Stomach (tissue), 9 donors: ENCODE measurements around the gene ERC1. TPM values are rescaled to one million over a fixed set of nuclear protein-coding genes. Genes with fewer than 3 reads are reported as not detected.

Experiments used
- DNase-seq, 2 donors: peaks; one replicate each; pipeline versions ENCODE4 v3.0.0 to v3.0.0-alpha.2; 2013 to 2019
- H3K27ac ChIP-seq, 5 donors: fragments of 200-600 bp in 4 of 5; sonication (generic) in 4 of 5; one replicate each; pipeline ENCODE4 v1.5.1; 2013 to 2019; ENCODE audit warnings: mild to moderate bottlenecking in 1 of 5, moderate library complexity in 1 of 5
- H3K27me3 ChIP-seq, 3 donors: fragments of 200-600 bp; sonication (generic); one replicate each; pipeline ENCODE4 v1.5.1; 2017 to 2019; ENCODE audit warnings: mixed run types in 1 of 3
- H3K36me3 ChIP-seq, 4 donors: fragments of 200-600 bp; sonication (generic); 1 replicate in 3 of 4; 2 replicates in 1 of 4; pipeline ENCODE4 v1.5.1; 2016 to 2019
- H3K4me1 ChIP-seq, 4 donors: fragments of 200-600 bp; sonication (generic); one replicate each; pipeline ENCODE4 v1.5.1; 2016 to 2019
- H3K4me3 ChIP-seq, 4 donors: fragments of 200-600 bp; sonication (generic) in 3 of 4; one replicate each; pipeline ENCODE4 v1.5.1; 2016 to 2019; ENCODE audit warnings: mild to moderate bottlenecking in 1 of 4
- H3K9me3 ChIP-seq, 4 donors: fragments of 200-600 bp; sonication (generic); one replicate each; pipeline ENCODE4 v1.5.1; 2016 to 2019
- CTCF ChIP-seq, 7 experiments: fragments of 450-650 bp in 4 of 7; fragments of 200-600 bp in 3 of 7; sonication (generic) in 3 of 7; IDR thresholded peaks; one replicate each; pipeline ENCODE4 v1.5.1; 2016 to 2019; ENCODE audit warnings: antibody characterized with exemption in 7 of 7, control low read depth in 2 of 7, mild to moderate bottlenecking in 1 of 7
- EP300 ChIP-seq: sonication (generic); formaldehyde crosslinking; IDR thresholded peaks from one replicate; pipeline ENCODE4 v1.6.1; 2017; ENCODE audit warnings: antibody characterized with exemption
- POLR2A ChIP-seq, 4 donors: fragments of 450-650 bp; IDR thresholded peaks; one replicate each; pipeline ENCODE4 v1.6.1; 2016; ENCODE audit warnings: antibody characterized with exemption in 4 of 4, control low read depth in 2 of 4, mild to moderate bottlenecking in 1 of 4, moderate library complexity in 1 of 4
- POLR2AphosphoS5 ChIP-seq, 3 donors: sonication (generic); formaldehyde crosslinking; IDR thresholded peaks; one replicate each; pipeline ENCODE4 v1.6.1; 2016; ENCODE audit warnings: antibody characterized with exemption in 3 of 3
- WGBS, 5 donors: extraction: QIAGEN DNeasy Blood & Tissue Kit in 3 of 5; methylation state at CpG; one replicate each; pipeline versions ENCODE4 v1.1.5 to v1.1.7; 2013 to 2018; 5-methylcytosine and 5-hydroxymethylcytosine counted together
- intact Hi-C: fragments of 100-400 bp; cut with DNase I; formaldehyde crosslinking; loops from one replicate; pipeline ENCODE4 v1.15.1; 2023; ENCODE audit warnings: low total_unique reads
- polyA plus RNA-seq, 3 donors: library from polyadenylated mRNA; stranded (reverse); fragments of 200-250 nt; gene quantifications; one replicate each; pipeline ENCODE4 v1.2.3, GENCODE V29; 2013
- total RNA-seq, 5 donors: library from RNA; depleted of rRNA; stranded (reverse); fragments of >200 nt; gene quantifications; one replicate each; pipeline versions ENCODE4 v1.1.0 to v1.2.3, GENCODE V29; 2014 to 2016
- donor health status: healthy with polysubstance abuse.
- donor health status: Bipolar disorder and iron deficiency.
- donor health status: healthy.

ERC1 gene
- total and polyA plus RNA-seq, 8 donors = 3.8 to 69.4 (median 51.6) TPM

- Histone ChIP-seq H3K27me3 (peaks cover 0 to 50% (median 16%) of the 10 kb centered on the region in 3 donors), H3K27ac (no peak overlapping the region), H3K4me3 (no peak overlapping the region), H3K9me3 (no peaks in the 10 kb centered on the region), H3K36me3 (no peaks in the 10 kb centered on the region), H3K4me1 (peaks cover 0 to 17% (median 0%) of the 10 kb centered on the region in 4 donors)
- DNase-seq = no peak
- TF ChIP-seq EP300 = no peak
- no peak for TF ChIP-seq CTCF (IDR thresholded peaks at IDR 0.05)
- no peak for TF ChIP-seq POLR2A (IDR thresholded peaks at IDR 0.05)
- TF ChIP-seq POLR2AphosphoS5 (IDR thresholded peaks at IDR 0.05) = no peak
- WGBS, 5 donors = 72 to 88% (median 88%) methylated on average over 11 of the region's 11 CpGs
- intact Hi-C loops = no loop called here
These were observed 548.1 kb downstream of the ERC1 start for GRCh38 chr12:1539135-1539534.

GRCh38 chr12:1540690-1541089, 549.7 kb downstream of the ERC1 start:
- peaks cover 0 to 37% (median 12%) of the 10 kb centered on the region in 3 donors for H3K27me3 ChIP-seq
- H3K4me1 ChIP-seq = peaks cover 0 to 13% (median 0%) of the 10 kb centered on the region in 4 donors
- TF ChIP-seq EP300 = no peak
- TF ChIP-seq POLR2AphosphoS5 (IDR thresholded peaks at IDR 0.05) = no peak
- intact Hi-C loops = no loop called here
- H3K36me3 ChIP-seq = no peaks in the 10 kb centered on the region
- no peaks in the 10 kb centered on the region for H3K9me3 ChIP-seq
- no peak overlapping the region for H3K4me3 ChIP-seq
- H3K27ac ChIP-seq = no peak overlapping the region
- 51 to 74% (median 59%) methylated on average over 6 of the region's 6 CpGs for WGBS, 5 donors
- no peak for DNase-seq

- WGBS, 5 donors = 90 to 94% (median 93%) methylated on average over 7 of the region's 7 CpGs
- Histone ChIP-seq H3K27me3 (peaks cover 0 to 26% (median 0%) of the 10 kb centered on the region in 3 donors), H3K27ac (no peak overlapping the region), H3K4me3 (no peak overlapping the region), H3K4me1 (peaks cover 0 to 13% (median 2%) of the 10 kb centered on the region in 4 donors), H3K36me3 (no peaks in the 10 kb centered on the region), H3K9me3 (no peaks in the 10 kb centered on the region)
- no peak for DNase-seq
- TF ChIP-seq CTCF (IDR thresholded peaks at IDR 0.05) = no peak
- no peak for TF ChIP-seq EP300
- no peak for TF ChIP-seq POLR2A (IDR thresholded peaks at IDR 0.05)
- no peak for TF ChIP-seq POLR2AphosphoS5 (IDR thresholded peaks at IDR 0.05)
- intact Hi-C loops = no loop called here
These were observed 551.6 kb downstream of the ERC1 start for GRCh38 chr12:1542599-1542998.

- intact Hi-C loops = no loop called here
- 46 to 55% (median 52%) methylated on average over 7 of the region's 7 CpGs for WGBS, 5 donors
These were observed 554.1 kb downstream of the ERC1 start for GRCh38 chr12:1544996-1545700.

More at GRCh38 chr12:1544996-1545700, 554.1 kb downstream of the ERC1 start:
- TF ChIP-seq EP300 = no peak
- TF ChIP-seq POLR2A (IDR thresholded peaks at IDR 0.05) = no peak
- TF ChIP-seq POLR2AphosphoS5 (IDR thresholded peaks at IDR 0.05) = no peak
- no peak for TF ChIP-seq CTCF (IDR thresholded peaks at IDR 0.05)
- peaks cover 0 to 13% (median 2%) of the 10 kb centered on the region in 4 donors for H3K4me1 ChIP-seq
- H3K4me3 ChIP-seq = no peak overlapping the region
- no peaks in the 10 kb centered on the region for H3K36me3 ChIP-seq
- DNase-seq = no peak
- H3K27ac ChIP-seq = no peak overlapping the region
- peaks cover 0 to 7% (median 0%) of the 10 kb centered on the region in 3 donors for H3K27me3 ChIP-seq
- no peaks in the 10 kb centered on the region for H3K9me3 ChIP-seq

Other genes with a start within 250 kb of the ERC1 start
- 100 to 1,000 TPM in 4 of 5 donors, 10 to 100 TPM in 1; 46.3 to 192 (median 162) TPM for gene WNK1, start 238.6 kb upstream of the ERC1 start, total RNA-seq
- 10 to 100 TPM; 13.2 to 32.1 (median 22.4) TPM for gene WNK1, start 238.6 kb upstream of the ERC1 start, polyA plus RNA-seq
- gene RAD52, start 41.5 kb upstream of the ERC1 start, total RNA-seq = 10 to 100 TPM in 4 of 5 donors, 1 to 10 TPM in 1; 8.6 to 62.9 (median 25.1) TPM
- 1 to 10 TPM; 2.3 to 4.9 (median 2.4) TPM for gene RAD52, start 41.5 kb upstream of the ERC1 start, polyA plus RNA-seq